PC-9 (cell line): ENCODE measurements around the gene PPWD1.

Experiments
- EZH2 ChIP-seq: fragments of 200-600 bp; sonication (generic); IDR thresholded peaks from 2 replicates; pipeline ENCODE4 v1.8.0; 2017; ENCODE audit warnings: antibody characterized with exemption, low read depth
- TF ChIP-seq, protein P1 (sequence below): fragments of 200-600 bp; sonication (generic); conservative IDR thresholded peaks from 2 replicates; pipeline ENCODE4 v1.6.1; 2017; ENCODE audit warnings: mixed run types, antibody characterized with exemption, mild to moderate bottlenecking, moderate library complexity

DNA sequence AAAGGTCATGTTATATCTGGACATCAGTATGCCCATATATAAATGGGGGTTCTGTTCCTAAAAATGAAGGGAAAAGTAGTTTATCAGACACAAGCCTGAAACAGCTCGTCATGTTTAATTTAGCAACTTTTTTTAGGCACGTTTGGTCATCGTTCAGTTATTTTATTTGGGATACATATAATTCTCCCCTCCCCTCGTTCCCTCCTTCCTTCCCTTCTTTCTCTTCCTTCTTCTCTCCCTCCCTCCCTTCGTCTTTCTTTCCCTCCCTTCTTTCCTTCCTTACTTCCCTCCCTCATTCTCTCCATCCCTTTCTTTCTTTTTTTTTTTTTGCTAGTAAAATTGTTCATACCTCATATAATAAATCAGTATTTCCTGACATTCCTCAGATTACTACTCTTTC is 3.4 kb downstream of the PPWD1 start:
- TF ChIP-seq, protein P1, sequence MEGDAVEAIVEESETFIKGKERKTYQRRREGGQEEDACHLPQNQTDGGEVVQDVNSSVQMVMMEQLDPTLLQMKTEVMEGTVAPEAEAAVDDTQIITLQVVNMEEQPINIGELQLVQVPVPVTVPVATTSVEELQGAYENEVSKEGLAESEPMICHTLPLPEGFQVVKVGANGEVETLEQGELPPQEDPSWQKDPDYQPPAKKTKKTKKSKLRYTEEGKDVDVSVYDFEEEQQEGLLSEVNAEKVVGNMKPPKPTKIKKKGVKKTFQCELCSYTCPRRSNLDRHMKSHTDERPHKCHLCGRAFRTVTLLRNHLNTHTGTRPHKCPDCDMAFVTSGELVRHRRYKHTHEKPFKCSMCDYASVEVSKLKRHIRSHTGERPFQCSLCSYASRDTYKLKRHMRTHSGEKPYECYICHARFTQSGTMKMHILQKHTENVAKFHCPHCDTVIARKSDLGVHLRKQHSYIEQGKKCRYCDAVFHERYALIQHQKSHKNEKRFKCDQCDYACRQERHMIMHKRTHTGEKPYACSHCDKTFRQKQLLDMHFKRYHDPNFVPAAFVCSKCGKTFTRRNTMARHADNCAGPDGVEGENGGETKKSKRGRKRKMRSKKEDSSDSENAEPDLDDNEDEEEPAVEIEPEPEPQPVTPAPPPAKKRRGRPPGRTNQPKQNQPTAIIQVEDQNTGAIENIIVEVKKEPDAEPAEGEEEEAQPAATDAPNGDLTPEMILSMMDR = no peak
- no peak for TF ChIP-seq EZH2
